HG03025 (cell line): Measurements from ENCODE around the gene TGIF2.
A peak's percentile ranks its signal among the peaks of the same experiment; 100 is the strongest.
"Not testable (repeated sequence)": the region's sequence is repeated elsewhere in the genome, so short reads cannot be mapped to it uniquely, and the experiment has no call there.

Experiments used
- ATAC-seq: cut with Tn5 transposase; IDR thresholded peaks from one replicate; pipeline ENCODE4 v1.9.1; 2021; ENCODE audit warnings: mild to moderate bottlenecking, moderate library complexity; ENCODE audit not compliant: unreplicated experiment, low FRiP score

The TGIF2 gene

GRCh38 chr20:36546111-36546736, 27.2 kb upstream of the TGIF2 start:
- no peak for ATAC-seq

- ATAC-seq: no peak
Observed at GRCh38 chr20:36547186-36548005, 26.0 kb upstream of the TGIF2 start.

- no peak for ATAC-seq
Observed at GRCh38 chr20:36548006-36548315, 25.4 kb upstream of the TGIF2 start.

- no peak for ATAC-seq
Observed at GRCh38 chr20:36548704-36549627, 24.4 kb upstream of the TGIF2 start.

GRCh38 chr20:36549628-36549941, 23.8 kb upstream of the TGIF2 start:
- ATAC-seq: no peak

GRCh38 chr20:36549942-36550789, 23.2 kb upstream of the TGIF2 start:
- no peak for ATAC-seq

- ATAC-seq: no peak
Observed at GRCh38 chr20:36550790-36551299, 22.6 kb upstream of the TGIF2 start.

GRCh38 chr20:36555248-36555647, 18.1 kb upstream of the TGIF2 start:
- no peak for ATAC-seq

- no peak for ATAC-seq
Observed at GRCh38 chr20:36562724-36563123, 10.7 kb upstream of the TGIF2 start.

GRCh38 chr20:36563374-36563773, 10.0 kb upstream of the TGIF2 start:
- no peak for ATAC-seq

- ATAC-seq: not testable (repeated sequence)
Observed at GRCh38 chr20:36564078-36564725, 9.2 kb upstream of the TGIF2 start.

- not testable (repeated sequence) for ATAC-seq
Observed at GRCh38 chr20:36564726-36565121, 8.7 kb upstream of the TGIF2 start.

GRCh38 chr20:36565520-36565919, 7.9 kb upstream of the TGIF2 start:
- no peak for ATAC-seq

- ATAC-seq: no peak
Observed at GRCh38 chr20:36569847-36570429, 3.5 kb upstream of the TGIF2 start.

- ATAC-seq: no peak
Observed at GRCh38 chr20:36571564-36572504, 1.6 kb upstream of the TGIF2 start.

- ATAC-seq: peak; percentile 9
Observed at GRCh38 chr20:36572701-36573102, 695 bp upstream of the TGIF2 start.

- ATAC-seq: no peak
Observed at GRCh38 chr20:36573798-36574365, 485 bp downstream of the TGIF2 start.
